HCT116 (cell line): ENCODE measurements around the gene MYLK2. TPM values are rescaled to one million over a fixed set of nuclear protein-coding genes. Genes with fewer than 3 reads are reported as not detected.

Source experiments
- ATAC-seq: fragments of 200-7000 bp; cut with Tn5 transposase; 2 replicates; pipeline ENCODE4 v1.9.1; 2020; ENCODE audit warnings: mild to moderate bottlenecking, moderate library complexity
- BruUV-seq: library from RNA; stranded (reverse); fragments of 400-500 nt; replicated peaks from 2 replicates; lab custom pipeline; 2021; lab: Mats Ljungman, UMichigan
- CTCF ChIA-PET: fragments of 300-600 bp; sonication (Branson Sonifier 250); formaldehyde crosslinking; loops from one replicate; lab custom pipeline; 2021; ENCODE audit warnings: antibody characterized with exemption; lab: Charles Lee
- POLR2A ChIA-PET: fragments of 300-600, 350-600 bp; sonication (Branson Sonifier 250); formaldehyde crosslinking; loops from one replicate; lab custom pipeline; 2021; ENCODE audit warnings: antibody characterized with exemption; lab: Charles Lee
- RAD21 ChIA-PET, 2 experiments: fragments of 300-600 bp; sonication (Branson Sonifier 250); formaldehyde crosslinking; loops; one replicate each; lab custom pipeline; 2023; ENCODE audit warnings: low total read pairs in 2 of 2; ENCODE audit not compliant: uncharacterized antibody in 2 of 2, unreplicated experiment in 2 of 2, low non-redundant PET in 1 of 2; lab: Charles Lee
- DNase-seq: peaks from one replicate; pipeline ENCODE4 v3.0.0-alpha.2; 2010; ENCODE audit warnings: low read depth, low spot score
- H2AFZ ChIP-seq: fragments of 200-600 bp; shearing (Covaris generic), sonication (generic); 2 replicates; pipeline ENCODE4 v1.6.1; 2017; ENCODE audit warnings: low read depth, mixed run types, mixed read lengths, antibody characterized with exemption, low read length; ENCODE audit not compliant: poor library complexity, severe bottlenecking
- H3K27ac ChIP-seq: 2 replicates; pipeline ENCODE4 v1.5.1; 2012; ENCODE audit warnings: low read depth, low read length
- H3K27me3 ChIP-seq: fragments of 200-600 bp; sonication (generic); 2 replicates; pipeline ENCODE4 v1.6.1; 2016; ENCODE audit warnings: mixed run types, low read length, mixed read lengths; ENCODE audit not compliant: insufficient read depth
- H3K36me3 ChIP-seq, 2 experiments: fragments of 200-500 bp in 1 of 2; fragments of 200-600 bp in 1 of 2; sonication (Bioruptor generic) in 1 of 2; sonication (generic) in 1 of 2; 2 replicates each; pipeline versions ENCODE4 v1.5.1 to v1.6.1; 2014 to 2016; ENCODE audit warnings: low read length in 2 of 2, inconsistent platforms in 1 of 2, mixed read lengths in 1 of 2, mixed run types in 1 of 2; ENCODE audit not compliant: insufficient read depth in 2 of 2, control insufficient read depth in 1 of 2
- H3K4me1 ChIP-seq, 2 experiments: fragments of 200-600 bp in 1 of 2; sonication (generic) in 1 of 2; 2 replicates each; pipeline versions ENCODE4 v1.5.1 to v1.6.1; 2012 to 2017; ENCODE audit warnings: low read length in 2 of 2, inconsistent platforms in 1 of 2, mild to moderate bottlenecking in 1 of 2, mixed read lengths in 1 of 2, mixed run types in 1 of 2, moderate library complexity in 1 of 2; ENCODE audit not compliant: insufficient read depth in 2 of 2, control insufficient read depth in 1 of 2
- H3K4me2 ChIP-seq: fragments of 200-600 bp; sonication (generic); 2 replicates; pipeline ENCODE4 v1.6.1; 2017; ENCODE audit warnings: mixed run types, low read length, mixed read lengths
- H3K4me3 ChIP-seq, 2 experiments: fragments of 200-600 bp in 1 of 2; sonication (generic) in 1 of 2; replicated peaks in 1 of 2; 2 replicates each; pipeline ENCODE4 v1.5.1; 2011 to 2016; ENCODE audit warnings: low read length in 2 of 2, control low read depth in 1 of 2, low read depth in 1 of 2, mild to moderate bottlenecking in 1 of 2, mixed read lengths in 1 of 2, mixed run types in 1 of 2
- H3K79me2 ChIP-seq: fragments of 200-600 bp; sonication (generic); 2 replicates; pipeline ENCODE4 v1.6.1; 2017; ENCODE audit warnings: mild to moderate bottlenecking, mixed run types, low read length, moderate library complexity, mixed read lengths; ENCODE audit not compliant: insufficient read depth
- H3K9ac ChIP-seq: fragments of 200-600 bp; sonication (generic); 2 replicates; pipeline ENCODE4 v1.6.1; 2016; ENCODE audit warnings: low read length, mixed read lengths
- H3K9me2 ChIP-seq: fragments of 200-600 bp; sonication (generic), shearing (Covaris generic); 2 replicates; pipeline ENCODE4 v1.6.1; 2017; ENCODE audit warnings: mixed run types, mild to moderate bottlenecking, moderate library complexity; ENCODE audit not compliant: insufficient read depth
- H3K9me3 ChIP-seq, 2 experiments: fragments of 200-500 bp in 1 of 2; fragments of 200-600 bp in 1 of 2; sonication (Bioruptor generic) in 1 of 2; sonication (generic) in 1 of 2; 2 replicates each; pipeline ENCODE4 v1.6.1; 2014 to 2017; ENCODE audit warnings: low read length in 2 of 2, mixed read lengths in 2 of 2, inconsistent platforms in 1 of 2, low read depth in 1 of 2, mild to moderate bottlenecking in 1 of 2, mixed run types in 1 of 2, moderate library complexity in 1 of 2; ENCODE audit not compliant: control insufficient read depth in 1 of 2, insufficient read depth in 1 of 2
- H4K20me1 ChIP-seq: fragments of 200-600 bp; sonication (generic), shearing (Covaris generic); 2 replicates; pipeline ENCODE4 v1.6.1; 2017; ENCODE audit warnings: mixed run types, mild to moderate bottlenecking, moderate library complexity; ENCODE audit not compliant: insufficient read depth
- ATF3 ChIP-seq: IDR thresholded peaks from 2 replicates; pipeline ENCODE4 v1.6.1; 2012
- CBX3 ChIP-seq: IDR thresholded peaks from 2 replicates; pipeline ENCODE4 v1.6.1; 2012; ENCODE audit warnings: low read depth
- CEBPB ChIP-seq: IDR thresholded peaks from 2 replicates; pipeline ENCODE4 v1.6.1; 2012; ENCODE audit warnings: low read depth
- EGR1 ChIP-seq: IDR thresholded peaks from 2 replicates; pipeline ENCODE4 v1.6.1; 2012; ENCODE audit warnings: low read depth
- EZH2 ChIP-seq: fragments of 200-600 bp; sonication (generic); IDR thresholded peaks from 2 replicates; pipeline ENCODE4 v1.6.1; 2017; ENCODE audit warnings: antibody characterized with exemption, mixed run types
- EZH2phosphoT487 ChIP-seq: fragments of 200-600 bp; IDR thresholded peaks from 2 replicates; pipeline ENCODE4 v1.6.1; 2018; ENCODE audit warnings: antibody characterized with exemption, borderline replicate concordance
- FOSL1 ChIP-seq: IDR thresholded peaks from 2 replicates; pipeline ENCODE4 v1.6.1; 2012; ENCODE audit warnings: low read depth
- JUND ChIP-seq: IDR thresholded peaks from 2 replicates; pipeline ENCODE4 v1.6.1; 2012
- MAX ChIP-seq: IDR thresholded peaks from 2 replicates; pipeline ENCODE4 v1.6.1; 2012
- POLR2A ChIP-seq: IDR thresholded peaks from 2 replicates; pipeline ENCODE4 v1.7.0; 2011; ENCODE audit warnings: borderline replicate concordance; ENCODE audit not compliant: insufficient read depth, insufficient read length; ENCODE audit errors: extremely low read depth
- REST ChIP-seq: IDR thresholded peaks from 2 replicates; pipeline ENCODE4 v1.6.1; 2012; ENCODE audit warnings: low read depth
- SIN3A ChIP-seq: IDR thresholded peaks from 2 replicates; pipeline ENCODE4 v1.6.1; 2012; ENCODE audit warnings: low read depth
- SRF ChIP-seq: IDR thresholded peaks from 2 replicates; pipeline ENCODE4 v1.6.1; 2012; ENCODE audit warnings: low read depth
- ZBTB33 ChIP-seq: IDR thresholded peaks from 2 replicates; pipeline ENCODE4 v1.6.1; 2011; ENCODE audit warnings: mild to moderate bottlenecking, low read length, moderate library complexity; ENCODE audit not compliant: insufficient replicate concordance; ENCODE audit errors: extremely low read depth
- ZFX ChIP-seq: fragments of 450-650 bp; IDR thresholded peaks from 2 replicates; pipeline ENCODE4 v1.6.1; 2017
- ZNF274 ChIP-seq: fragments of 200-500 bp; sonication (Bioruptor generic); IDR thresholded peaks from 2 replicates; pipeline ENCODE4 v1.6.1; 2014; ENCODE audit warnings: mild to moderate bottlenecking, low read depth, low read length, inconsistent platforms
- intact Hi-C: fragments of 100-400 bp; cut with micrococcal nuclease; formaldehyde crosslinking; loops from 2 replicates; pipeline ENCODE4 v1.10.0; 2022
- total RNA-seq: library from RNA; stranded (reverse); gene quantifications from one replicate; pipeline ENCODE4 v1.2.1, GENCODE V29; 2021; ENCODE audit not compliant: unreplicated experiment

Gene MYLK2
- total RNA-seq, 1 experiment from 2014 or later: 0.34 TPM

GRCh38 chr20:31869673-31869941 is 50.5 kb downstream of the MYLK2 start:
- Histone ChIP-seq H3K4me1 (no peaks in the 10 kb centered on the region), H4K20me1 (no peaks in the 10 kb centered on the region), H3K36me3 (no peaks in the 10 kb centered on the region), H3K79me2 (no peaks in the 10 kb centered on the region), H3K4me3 (no peak overlapping the region), H3K27me3 (no peaks in the 10 kb centered on the region), H3K27ac (no peak overlapping the region), H3K9me2 (no peaks in the 10 kb centered on the region), H3K9me3 (no peaks in the 10 kb centered on the region), H2AFZ (no peak overlapping the region), H3K9ac (no peak overlapping the region), H3K4me2 (no peak overlapping the region)
- ATAC-seq (no peak), DNase-seq (no peak)
- BruUV-seq: no TSS peak
- ChIA-PET RAD21 (no interaction called here), POLR2A (no interaction called here), CTCF (no interaction called here)
- TF ChIP-seq SIN3A (no peak), EZH2 (no peak), CEBPB (no peak), REST (no peak), ZFX (no peak), CBX3 (no peak), FOSL1 (no peak), EZH2phosphoT487 (no peak), SRF (no peak), ZNF274 (no peak), MAX (no peak), POLR2A (no peak), JUND (no peak), ZBTB33 (no peak), EGR1 (no peak), ATF3 (no peak)
- intact Hi-C loops: no loop called here
